ENCODE measurements around the gene SEMA3G.

The SEMA3G gene

DNA sequence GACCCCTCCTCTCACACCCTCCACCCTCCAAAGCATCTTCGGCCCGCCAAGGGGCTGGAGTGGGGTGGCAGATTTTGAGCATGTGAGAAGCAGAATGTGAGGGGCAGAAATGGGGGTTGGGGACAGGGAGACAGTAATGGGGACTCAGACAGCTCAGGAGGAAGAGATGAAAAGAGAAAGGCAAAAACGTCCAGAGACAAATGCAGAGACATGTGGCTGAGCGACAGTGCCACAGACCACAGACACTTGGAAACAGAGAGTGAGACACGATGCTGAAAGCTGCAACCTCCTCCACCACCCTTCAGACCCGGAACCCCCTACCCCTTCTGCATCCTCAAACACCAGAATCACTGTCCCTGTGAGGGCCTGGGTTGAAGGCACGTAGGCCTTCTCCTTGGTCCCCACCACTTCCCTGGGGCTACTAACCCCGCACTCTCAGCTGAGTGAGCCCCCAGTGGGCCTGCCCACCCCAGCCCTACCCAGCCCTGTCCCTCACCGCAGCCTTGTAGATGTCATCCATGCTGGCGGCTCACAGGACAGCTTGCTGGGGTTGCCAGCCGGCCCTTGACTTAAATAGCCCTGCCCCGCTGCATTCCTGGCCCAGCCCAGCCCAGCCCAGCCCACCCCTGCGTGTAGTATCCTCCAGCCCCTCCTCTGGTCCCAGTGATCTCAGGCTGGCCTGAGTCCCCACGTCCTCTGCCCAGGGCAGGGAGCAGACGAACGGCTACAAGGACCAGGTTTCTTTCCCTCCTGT is 8.8 kb upstream of the SEMA3G start, which contains the start of gene TNNC1:
Gene TNNC1 (minus strand): TSS at position 546 of the 754 bp plus-strand sequence. CDS start 26 bp downstream, at position 520.
- DNase-seq, result peak; percentile 94

DNA sequence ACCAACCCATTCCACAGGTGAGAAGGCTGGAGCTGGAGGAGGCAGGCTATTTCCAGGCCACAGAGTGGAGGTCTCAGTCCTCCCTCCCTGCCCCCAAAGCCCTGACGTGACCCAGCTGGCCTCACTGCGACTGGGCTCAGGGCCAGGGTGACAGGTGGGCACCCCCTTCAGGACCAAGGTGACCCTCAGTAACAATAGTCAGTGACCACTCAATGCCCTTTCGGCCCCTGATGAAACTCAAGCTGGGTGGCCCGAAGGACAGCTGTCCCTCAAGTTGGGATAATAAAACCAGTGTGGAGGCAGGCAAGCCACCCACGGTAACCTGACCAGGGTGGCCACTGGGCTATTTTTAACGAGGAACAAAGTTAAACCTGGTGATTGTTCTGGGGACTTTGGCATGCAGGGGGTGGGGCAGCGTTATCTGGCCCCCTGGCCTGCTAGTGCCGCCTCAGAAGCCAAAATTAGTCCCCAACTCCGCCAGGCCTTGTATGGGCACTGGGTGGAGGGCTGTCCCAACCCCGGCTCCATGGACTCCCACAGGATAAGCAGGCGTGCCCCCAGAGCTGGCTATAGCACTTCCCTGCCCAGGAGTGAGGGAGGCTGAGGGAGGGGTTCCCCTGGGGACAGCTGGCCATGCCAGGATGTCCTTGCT is 7.8 kb upstream of the SEMA3G start:
- no peak for DNase-seq

DNA sequence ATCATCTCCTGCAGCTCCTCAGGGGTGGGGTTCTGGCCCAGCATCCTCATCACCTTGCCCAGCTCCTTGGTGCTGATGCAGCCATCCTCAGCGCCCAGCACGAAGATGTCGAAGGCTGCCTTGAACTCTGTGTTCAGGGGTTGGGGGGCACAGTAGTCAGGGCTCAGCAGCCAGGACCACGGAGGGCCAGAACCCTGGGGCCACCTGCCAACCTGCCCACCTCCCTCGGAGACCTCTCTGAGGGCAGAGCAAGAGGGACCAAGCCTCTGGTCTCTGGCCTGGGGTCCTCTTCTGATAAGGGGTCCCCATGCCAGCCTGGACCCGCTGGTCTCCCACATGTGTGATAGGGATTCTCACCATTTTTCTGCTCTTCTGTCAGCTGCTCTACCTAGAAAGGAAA is 7.2 kb upstream of the SEMA3G start:
- no peak for DNase-seq

DNA sequence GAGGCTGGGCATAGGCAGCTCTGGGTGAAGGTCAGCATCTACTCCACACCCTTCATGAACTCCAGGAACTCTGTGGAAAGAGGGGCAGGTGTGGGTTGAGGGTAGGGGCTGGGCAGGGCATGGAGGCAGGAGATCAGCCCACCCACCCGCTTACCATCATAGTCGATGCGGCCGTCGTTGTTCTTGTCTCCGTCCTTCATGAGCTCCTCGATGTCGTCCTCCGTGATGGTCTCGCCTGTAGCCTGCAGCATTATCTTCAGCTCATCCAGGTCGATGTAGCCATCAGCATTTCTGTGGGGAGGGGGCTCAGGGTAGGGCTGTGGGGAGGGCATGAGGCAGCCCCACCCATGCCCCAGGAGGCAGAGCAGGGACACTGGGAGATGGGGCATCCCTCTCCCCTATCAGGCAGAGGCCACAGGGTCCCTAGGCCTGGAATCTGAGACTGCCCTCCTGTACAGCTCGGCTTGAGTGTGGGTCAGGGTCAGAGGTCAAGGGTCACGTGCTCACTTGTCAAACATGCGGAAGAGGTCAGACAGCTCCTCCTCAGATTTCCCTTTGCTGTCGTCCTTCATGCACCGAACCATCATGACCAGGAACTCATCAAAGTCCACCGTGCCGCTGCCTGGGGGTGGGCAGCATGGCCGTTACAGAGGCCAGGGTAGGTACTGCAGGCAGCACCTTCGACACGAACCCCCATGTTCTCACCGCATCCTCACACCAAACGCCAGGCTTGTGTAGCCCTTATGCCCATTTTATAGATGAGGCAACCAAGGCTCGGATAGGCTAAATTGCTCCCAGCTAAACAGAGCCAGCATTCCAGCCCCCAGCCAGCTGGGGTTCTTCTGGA is 6.6 kb upstream of the SEMA3G start:
- DNase-seq, result no peak

DNA sequence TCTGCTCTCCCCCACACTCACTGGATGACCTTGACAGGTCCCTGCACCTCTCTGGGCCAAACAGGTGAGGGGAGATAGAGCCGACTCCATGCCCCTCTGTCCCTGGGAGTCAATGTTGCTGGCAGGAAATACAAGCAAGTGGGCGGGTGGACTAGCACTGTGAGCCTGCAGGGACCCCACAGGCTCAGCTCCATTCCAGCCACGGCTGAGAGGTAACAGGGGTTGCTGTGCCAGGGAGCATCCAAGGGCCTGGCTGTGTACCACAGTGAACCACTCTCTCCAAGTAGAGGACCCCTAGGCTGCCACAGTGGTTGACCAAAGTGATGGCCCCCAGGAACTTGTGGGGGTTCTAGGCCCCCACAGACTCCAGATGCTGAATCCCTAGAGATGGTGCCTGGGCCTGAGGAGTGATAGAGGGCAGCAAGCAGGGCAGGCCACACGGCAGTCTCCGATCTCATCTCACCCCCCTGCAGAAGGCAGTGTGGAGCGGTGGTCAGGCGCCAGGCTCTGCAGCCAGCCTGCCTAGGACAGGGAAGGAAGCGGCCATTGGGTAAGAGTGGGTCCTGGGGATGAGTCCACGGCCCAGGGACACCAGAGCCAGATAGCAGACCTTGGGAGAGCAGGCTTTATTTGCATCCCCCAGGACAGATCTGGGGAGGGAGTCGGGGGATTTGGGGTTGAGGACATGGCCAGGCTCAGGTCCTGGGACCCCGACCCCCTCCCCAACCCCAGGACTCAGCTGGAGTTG is 5.8 kb upstream of the SEMA3G start:
- no peak for DNase-seq

DNA sequence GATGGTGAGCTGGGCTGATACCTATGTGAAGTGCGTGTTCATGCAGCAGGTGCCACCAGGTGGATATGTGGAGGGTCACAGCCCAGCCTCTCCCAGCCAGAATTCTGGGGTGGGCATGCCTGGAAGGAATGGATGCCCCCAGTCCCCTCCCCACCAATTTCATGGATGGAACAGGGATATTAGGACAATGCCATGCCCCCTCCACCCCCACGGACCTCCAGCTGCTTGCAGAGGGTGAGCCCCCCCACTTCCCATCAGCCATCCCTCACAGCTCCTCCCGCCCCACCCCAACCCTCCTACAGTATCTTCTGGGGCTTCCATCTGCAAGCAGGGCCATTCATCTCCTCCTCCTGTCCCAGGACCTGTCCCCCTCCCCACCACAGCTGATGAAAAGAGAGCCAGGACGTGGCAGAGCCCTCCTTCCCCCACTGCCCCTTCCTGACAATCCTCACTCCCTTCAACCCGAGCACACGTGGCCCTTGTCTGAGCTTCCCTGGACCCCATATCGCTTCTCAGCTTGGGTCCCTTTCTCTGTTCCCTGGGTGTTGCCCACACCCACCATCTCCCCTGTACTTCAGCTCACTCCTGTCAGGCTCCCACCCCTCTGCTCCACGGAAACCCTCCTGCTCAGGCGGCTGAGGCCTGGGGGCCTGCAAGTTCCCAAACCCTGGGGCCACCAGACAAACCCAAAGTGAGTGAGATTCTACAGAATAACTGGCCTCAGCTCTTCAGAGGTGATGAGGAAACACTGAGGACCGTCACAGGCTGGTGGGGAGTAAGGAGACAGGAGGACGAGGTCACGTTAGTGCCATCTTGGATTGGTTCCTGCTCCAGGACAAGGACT is 2.8 kb upstream of the SEMA3G start:
- DNase-seq, result no peak

DNA sequence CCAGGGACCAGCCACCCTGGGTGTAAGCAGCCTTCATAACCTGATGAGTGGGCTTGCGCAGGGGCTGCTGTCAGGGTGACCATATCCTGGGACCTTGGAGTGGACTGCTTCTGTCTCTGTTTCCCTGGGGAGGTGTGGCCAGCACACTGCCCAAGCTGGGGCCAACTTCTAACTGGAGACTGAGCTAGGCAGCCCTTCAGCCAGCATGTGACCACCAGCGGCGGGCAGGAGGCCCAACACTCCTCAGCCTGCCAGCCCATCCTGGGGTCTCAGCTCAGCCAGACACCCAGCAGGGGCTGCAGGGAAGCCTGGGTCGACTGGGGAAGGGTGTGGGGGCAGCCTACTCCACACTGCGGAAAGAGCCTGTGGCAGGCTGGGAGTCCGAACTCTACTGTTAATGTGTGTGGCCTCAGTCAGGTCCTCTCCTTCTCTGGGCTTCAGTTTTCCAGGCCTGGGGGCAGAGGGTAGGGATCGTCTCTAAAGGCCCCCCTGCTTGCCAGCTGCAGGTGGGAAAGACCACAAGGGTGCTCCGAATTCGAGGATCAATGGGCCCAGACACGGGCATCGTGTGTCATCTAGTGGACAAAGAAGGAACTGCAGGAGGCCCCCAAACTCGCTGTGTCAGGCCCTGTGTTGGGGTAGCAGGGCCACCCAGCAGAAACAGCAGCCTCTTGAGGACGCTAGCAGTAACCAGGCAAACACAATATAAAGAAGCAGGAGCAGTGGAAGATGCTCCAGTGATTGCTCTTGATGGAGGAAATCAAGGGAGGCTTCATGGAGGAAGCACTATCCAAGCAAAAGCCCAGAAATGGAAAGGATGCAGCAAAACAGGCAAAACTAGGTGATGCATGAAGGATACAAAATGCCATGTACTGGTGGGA is 2.0 kb upstream of the SEMA3G start:
- peak; percentile 80 for DNase-seq

DNA sequence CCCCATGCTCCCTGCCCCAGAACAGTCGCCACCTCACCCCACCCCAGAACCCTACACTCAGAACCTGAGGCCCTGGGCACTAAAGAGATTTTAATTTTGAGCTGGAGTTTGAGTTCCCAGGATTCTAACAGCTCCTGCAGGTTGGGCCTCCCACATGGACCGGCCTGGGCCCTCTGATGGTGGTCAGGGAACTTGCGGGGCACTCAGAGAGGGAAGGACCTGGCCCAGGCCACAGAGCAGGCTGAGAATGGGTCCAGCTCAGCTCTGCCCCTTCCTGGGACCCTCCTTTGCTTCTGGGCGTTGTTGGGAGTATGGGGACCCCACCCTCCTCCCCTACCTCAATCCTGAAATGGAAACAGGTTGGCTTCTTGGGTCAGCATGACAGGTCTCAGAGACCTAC is 1.1 kb upstream of the SEMA3G start:
- no peak for DNase-seq

DNA sequence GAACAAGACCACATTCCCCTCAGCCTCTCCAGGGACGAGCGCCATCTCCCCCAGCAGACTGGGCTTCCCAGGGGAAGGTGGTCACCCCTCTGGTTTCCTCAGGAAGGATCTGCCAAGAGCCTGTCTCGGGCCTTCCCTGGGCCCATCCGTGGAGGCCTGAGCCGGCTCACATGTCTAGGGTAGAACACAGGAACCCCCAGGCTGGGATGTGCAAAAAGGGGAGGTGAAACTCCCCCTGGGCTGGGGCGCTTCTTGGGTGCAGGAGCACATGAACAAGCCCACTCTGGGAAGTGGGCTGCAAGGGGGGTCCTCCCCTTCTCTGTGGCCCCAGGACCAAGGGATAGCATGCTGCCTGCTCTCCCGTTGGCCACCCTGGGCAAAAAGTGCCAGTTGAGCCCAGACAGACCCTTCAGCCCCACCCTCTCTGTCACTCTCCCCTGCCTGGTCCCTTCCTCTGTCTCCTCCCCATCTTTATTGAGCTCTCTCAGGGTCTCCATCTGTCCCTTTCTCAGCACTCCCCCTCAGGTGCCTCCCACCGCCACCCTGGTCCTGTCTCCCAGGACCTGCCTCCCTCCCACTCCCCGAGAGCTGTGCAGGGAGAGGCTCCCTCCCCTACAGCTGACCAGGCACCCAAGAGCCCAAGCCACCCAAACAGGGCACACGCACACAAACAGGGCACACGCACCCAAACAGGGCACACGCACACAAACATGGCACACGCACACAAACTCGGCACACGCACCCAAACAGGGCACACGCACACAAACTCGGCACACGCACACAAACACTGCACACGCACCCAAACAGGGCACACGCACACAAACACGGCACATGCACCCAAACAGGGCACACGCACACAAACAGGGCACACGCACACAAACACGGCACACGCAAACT is 864 bp downstream of the SEMA3G start:
- DNase-seq, result peak; percentile 28

DNA sequence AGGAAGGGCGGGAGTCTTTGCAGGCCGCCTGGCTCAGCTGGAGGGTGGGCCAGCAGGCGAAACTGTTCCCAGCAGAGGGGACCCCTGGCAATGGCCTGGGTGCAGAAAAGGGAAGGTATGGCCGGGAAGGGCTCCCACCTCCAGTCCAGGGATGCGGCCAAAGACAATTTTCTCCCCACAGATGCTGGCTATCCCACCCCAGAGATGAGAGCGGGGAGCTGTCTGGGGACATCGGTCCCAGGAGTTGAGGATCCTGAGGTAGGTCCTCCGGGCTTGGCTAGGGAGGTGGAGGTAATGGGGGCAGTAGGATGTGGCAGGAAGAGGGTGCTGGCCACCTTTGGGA is 1.7 kb downstream of the SEMA3G start:
- DNase-seq, result peak; percentile 43

DNA sequence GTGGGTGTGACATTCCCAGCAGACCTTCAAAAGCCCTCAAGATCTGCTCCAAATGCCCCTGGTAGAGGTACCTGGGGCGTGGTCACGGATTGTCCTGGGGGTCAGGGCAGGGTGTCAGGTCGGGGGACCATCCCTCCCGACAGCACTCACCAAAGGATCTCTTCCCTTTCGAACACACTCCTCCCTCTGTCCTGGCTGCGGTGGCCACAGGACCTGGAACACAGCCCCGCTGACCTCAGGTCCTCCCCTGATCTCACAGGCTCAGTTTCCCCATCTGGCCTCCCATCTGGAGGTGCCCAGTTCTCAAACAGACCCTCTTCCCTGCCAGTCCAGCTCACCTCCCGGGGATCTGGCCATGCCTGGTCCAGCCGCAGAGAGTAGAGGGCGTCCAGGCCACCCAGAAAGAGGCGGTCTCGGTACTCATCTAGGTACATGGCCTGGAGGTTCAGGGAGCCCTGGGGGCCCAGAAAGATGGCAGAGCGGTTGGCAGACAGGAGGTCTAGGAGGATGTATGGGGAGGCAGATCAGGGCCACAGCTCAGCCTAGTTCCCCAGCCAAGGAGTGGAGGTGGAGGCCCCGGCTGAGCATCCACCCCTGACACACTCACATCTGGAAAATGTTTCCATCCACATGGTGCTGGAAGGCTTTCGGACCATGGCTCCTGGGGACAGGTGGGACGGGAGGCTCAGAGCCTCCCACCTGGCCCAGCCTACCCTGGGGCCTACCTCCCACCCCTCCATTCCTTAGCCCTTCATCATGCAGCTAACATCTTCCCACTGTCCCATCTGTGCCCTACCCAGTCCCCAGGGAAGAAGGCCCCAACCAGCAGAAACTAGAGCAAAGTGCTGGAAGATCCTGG is 2.3 kb downstream of the SEMA3G start:
- DNase-seq, result peak; percentile 44

DNA sequence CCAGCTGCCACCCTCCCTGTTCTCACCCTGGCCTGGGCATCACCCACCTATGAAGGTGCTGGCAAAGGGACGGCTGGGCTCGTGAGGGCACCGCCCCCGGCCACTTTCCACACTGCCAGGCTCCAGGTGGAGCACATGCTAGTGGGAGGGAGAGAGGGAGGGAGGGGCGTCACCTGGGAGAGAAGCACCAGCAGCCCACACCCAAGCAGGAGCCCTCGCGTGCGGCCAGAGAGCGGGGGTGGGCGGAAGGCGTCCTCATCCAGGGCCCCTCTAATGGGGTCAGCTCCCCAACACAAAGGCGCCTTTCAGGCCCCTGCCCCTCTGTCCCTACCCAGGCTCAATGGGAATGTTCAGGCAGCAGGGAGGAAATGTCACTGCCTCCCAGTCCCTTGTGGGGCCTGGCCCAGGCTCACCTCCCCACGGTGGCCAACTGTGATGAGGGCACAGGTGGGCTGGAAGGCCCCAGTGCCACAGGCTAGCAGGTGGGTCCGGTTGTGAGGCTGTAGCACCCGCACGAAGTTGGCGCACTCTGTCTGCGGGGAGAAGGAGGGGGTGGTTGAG is 3.1 kb downstream of the SEMA3G start:
- peak; percentile 50 for DNase-seq

DNA sequence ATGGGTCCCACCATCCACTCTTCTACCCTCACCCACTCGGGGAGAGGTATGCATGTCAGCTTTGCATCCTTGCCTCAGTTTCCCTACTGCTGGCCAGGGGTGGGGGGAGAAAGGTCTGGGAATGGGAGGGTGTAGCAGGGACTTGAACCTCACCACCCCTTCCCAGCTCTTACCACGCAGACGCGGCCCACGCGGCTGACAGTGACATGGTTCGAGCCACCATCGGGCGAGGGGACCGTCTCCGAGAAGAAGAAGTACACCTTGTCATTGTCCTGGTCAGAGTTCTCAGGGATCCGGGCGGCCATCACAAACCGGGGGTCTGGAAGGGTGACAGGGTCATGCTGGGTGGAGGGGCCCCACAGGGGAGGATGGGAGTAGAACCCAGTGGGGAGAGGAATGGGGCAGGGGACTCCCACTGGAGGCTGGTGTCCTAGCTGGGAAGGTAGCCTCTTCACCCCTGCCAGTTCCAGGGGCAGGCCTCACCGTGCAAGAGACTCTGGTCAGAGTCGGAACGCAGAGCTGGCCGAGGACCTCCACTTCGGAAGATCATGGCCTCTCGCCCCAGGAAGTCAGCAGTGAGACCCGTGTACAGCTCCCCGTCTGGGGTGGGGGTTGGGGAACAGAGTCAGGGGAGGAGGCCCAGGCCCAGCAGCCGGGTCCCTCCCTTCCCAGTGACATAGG is 3.7 kb downstream of the SEMA3G start:
- peak; percentile 46 for DNase-seq

DNA sequence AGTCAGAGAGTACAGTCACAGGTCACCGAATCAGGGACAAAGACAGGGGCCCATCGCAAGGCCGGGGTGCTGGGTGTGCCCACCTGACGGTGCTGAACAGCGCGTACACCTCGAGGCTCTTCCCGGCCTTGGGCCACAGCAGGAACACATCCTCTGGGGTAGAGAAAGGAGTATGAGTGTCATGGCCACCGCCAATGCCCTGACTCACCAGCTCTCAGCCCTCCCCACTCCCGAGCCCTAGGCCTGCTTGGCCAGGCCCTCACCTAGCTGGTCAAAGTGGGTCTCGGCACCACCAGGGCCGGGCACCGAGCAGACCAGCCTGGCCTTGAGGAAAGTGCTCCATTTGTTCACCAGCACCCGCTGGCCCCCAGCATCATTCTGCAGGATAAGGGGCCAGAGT is 4.2 kb downstream of the SEMA3G start:
- peak; percentile 41 for DNase-seq

DNA sequence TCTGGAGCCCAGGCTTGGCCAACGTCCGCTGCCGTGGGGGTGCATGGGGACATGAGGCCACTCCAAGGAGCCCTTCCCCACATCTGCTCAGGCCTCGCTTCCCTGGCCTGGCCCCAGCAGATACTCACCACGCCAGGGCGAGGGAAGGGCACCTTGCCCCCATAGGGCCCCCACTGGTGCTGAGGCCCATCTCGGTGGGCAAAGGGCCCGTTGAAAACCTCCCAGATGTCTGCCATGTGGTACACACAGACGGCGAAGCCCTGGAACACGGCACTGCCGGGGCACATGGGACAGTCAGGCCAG is 4.7 kb downstream of the SEMA3G start:
- DNase-seq, result peak; percentile 50

DNA sequence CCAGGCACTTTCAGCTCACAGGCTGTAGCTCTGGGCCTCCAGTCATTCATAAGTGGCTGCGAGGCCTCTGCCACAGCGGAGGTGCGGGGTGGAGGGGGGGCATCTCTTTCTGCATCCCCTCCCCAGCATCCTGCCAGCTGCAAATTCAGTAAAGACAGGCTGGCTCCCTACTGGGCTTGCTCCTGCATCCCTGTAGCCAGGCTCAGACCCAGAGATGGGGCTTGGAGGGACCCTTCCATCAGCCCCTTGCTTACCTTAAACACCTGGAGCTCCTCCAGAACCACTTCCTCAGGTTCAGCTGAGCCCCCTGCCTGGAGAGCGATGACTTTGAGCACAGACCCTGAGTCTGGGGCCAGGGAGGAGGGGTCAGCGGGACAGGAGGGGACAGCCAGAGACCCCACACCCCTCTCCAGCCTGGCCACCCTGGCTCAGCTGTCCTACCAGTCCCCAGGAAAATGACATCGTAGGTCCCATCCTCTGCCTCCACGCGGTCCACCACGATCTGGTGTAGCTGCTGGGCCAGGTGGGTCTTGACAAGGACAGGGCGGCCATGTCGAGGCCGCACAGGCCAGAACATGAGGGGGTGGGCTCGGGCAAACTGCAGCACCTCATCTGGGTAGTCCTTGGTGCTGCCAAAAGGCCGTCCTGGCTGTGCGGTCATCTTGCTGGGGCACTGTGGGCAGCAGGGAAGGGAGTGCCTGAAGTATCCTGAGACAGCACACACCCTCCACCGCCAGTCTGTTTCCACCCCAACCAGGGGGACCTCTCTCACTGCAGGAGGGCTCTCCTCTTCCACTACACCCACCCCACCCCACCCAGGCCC is 5.3 kb downstream of the SEMA3G start:
- peak; percentile 49 for DNase-seq
